IPS-20b (cell line): ENCODE results near the gene ZNF442.
"Not testable (repeated sequence)": the region's sequence is repeated elsewhere in the genome, so short reads cannot be mapped to it uniquely, and the experiment has no call there.

Experiments
- H3K27ac ChIP-seq: one replicate; pipeline ENCODE4 v1.5.1; 2013; ENCODE audit warnings: low read length
- H3K27me3 ChIP-seq: 2 replicates; pipeline ENCODE4 v1.6.1; 2013; ENCODE audit warnings: mild to moderate bottlenecking, low read length, inconsistent platforms; ENCODE audit not compliant: insufficient read depth
- H3K36me3 ChIP-seq: 2 replicates; pipeline ENCODE4 v1.6.1; 2013; ENCODE audit warnings: low read depth, mild to moderate bottlenecking, inconsistent platforms, low read length, moderate library complexity; ENCODE audit not compliant: insufficient read depth
- H3K4me1 ChIP-seq: 2 replicates; pipeline ENCODE4 v1.6.1; 2013; ENCODE audit warnings: mild to moderate bottlenecking, control low read depth, inconsistent platforms, low read length, moderate library complexity; ENCODE audit not compliant: insufficient read depth
- H3K4me3 ChIP-seq: 2 replicates; pipeline ENCODE4 v1.5.1; 2013; ENCODE audit warnings: mild to moderate bottlenecking, low read length, inconsistent platforms
- H3K9ac ChIP-seq: 2 replicates; pipeline ENCODE4 v1.6.1; 2013; ENCODE audit warnings: low read depth, mild to moderate bottlenecking, inconsistent platforms, low read length, moderate library complexity
- H3K9me3 ChIP-seq: 2 replicates; pipeline ENCODE4 v1.6.1; 2013; ENCODE audit warnings: mild to moderate bottlenecking, low read depth, low read length, inconsistent platforms; ENCODE audit not compliant: insufficient read depth

Gene ZNF442

GRCh38 chr19:12365236-12366162 lies at the start of gene ZNF442:
TSS of gene ZNF442 (minus strand) at chr19:12365683. CDS start at chr19:12363631, 2,052 bp downstream.
- H3K4me3 ChIP-seq = peak within 1 kb of the TSS; percentile 85
- H3K9me3 ChIP-seq = peaks cover 12% of the 10 kb centered on the region; the same call in 1 of the 2 replicates
- no peaks in the 10 kb centered on the region for H3K36me3 ChIP-seq
- H3K4me1 ChIP-seq = no peaks in the 10 kb centered on the region
- peak within 1 kb of the TSS; percentile 60; the same call in 1 of the 2 replicates for H3K9ac ChIP-seq
- peaks cover 14% of the 10 kb centered on the region; the same call in 1 of the 2 replicates for H3K27me3 ChIP-seq
- H3K27ac ChIP-seq = no peak within 1 kb of the TSS

- Histone ChIP-seq H3K9ac (no peak overlapping the region), H3K4me1 (no peaks in the 10 kb centered on the region), H3K27ac (no peak overlapping the region), H3K36me3 (no peaks in the 10 kb centered on the region), H3K4me3 (no peak overlapping the region), H3K9me3 (peaks cover 30% of the 10 kb centered on the region), H3K27me3 (no peaks in the 10 kb centered on the region)
Observed at GRCh38 chr19:12411893-12412292, 46.4 kb upstream of the ZNF442 start.

GRCh38 chr19:12400633-12401502 lies 35.4 kb upstream of the ZNF442 start, which contains the start of gene ZNF799:
TSS of gene ZNF799 (minus strand) at chr19:12401271. CDS start at chr19:12401070, 201 bp downstream.
- H3K27me3 ChIP-seq = peaks cover 4% of the 10 kb centered on the region
- H3K9me3 ChIP-seq = no peaks in the 10 kb centered on the region
- peak within 1 kb of the TSS; percentile 58; the same call in 1 of the 2 replicates for H3K9ac ChIP-seq
- H3K4me1 ChIP-seq = no peaks in the 10 kb centered on the region
- peak within 1 kb of the TSS; percentile 85 for H3K4me3 ChIP-seq
- no peaks in the 10 kb centered on the region for H3K36me3 ChIP-seq
- H3K27ac ChIP-seq = no peak within 1 kb of the TSS

- H3K36me3 ChIP-seq, H3K27me3 ChIP-seq, H3K27ac ChIP-seq, H3K9me3 ChIP-seq, H3K4me1 ChIP-seq: not testable (repeated sequence)
- H3K9ac ChIP-seq = peak overlapping the region; percentile 58; the same call in 1 of the 2 replicates
- peak overlapping the region; percentile 85 for H3K4me3 ChIP-seq
Observed at GRCh38 chr19:12399901-12400632, 34.6 kb upstream of the ZNF442 start.

- H3K9ac ChIP-seq, H3K4me1 ChIP-seq, H3K27ac ChIP-seq, H3K27me3 ChIP-seq, H3K4me3 ChIP-seq: not testable (repeated sequence)
- H3K36me3 ChIP-seq = peaks cover 20% of the 10 kb centered on the region
- H3K9me3 ChIP-seq = peaks cover 27% of the 10 kb centered on the region
Observed at GRCh38 chr19:12391148-12391547, 25.7 kb upstream of the ZNF442 start.

- H3K4me3 ChIP-seq, H3K27me3 ChIP-seq, H3K4me1 ChIP-seq, H3K27ac ChIP-seq, H3K9ac ChIP-seq: not testable (repeated sequence)
- Histone ChIP-seq H3K9me3 (peaks cover 37% of the 10 kb centered on the region), H3K36me3 (peaks cover 12% of the 10 kb centered on the region)
Observed at GRCh38 chr19:12386365-12386764, 20.9 kb upstream of the ZNF442 start.

GRCh38 chr19:12380444-12380737 lies 14.9 kb upstream of the ZNF442 start:
- Histone ChIP-seq H3K4me1 (no peaks in the 10 kb centered on the region), H3K36me3 (no peaks in the 10 kb centered on the region; the same call in 1 of the 2 replicates), H3K4me3 (no peak overlapping the region), H3K9ac (no peak overlapping the region), H3K9me3 (peaks cover 67% of the 10 kb centered on the region), H3K27ac (no peak overlapping the region), H3K27me3 (no peaks in the 10 kb centered on the region)

- no peaks in the 10 kb centered on the region for H3K27me3 ChIP-seq
- H3K9ac ChIP-seq = no peak overlapping the region
- peaks cover 67% of the 10 kb centered on the region for H3K9me3 ChIP-seq
- H3K4me3 ChIP-seq = no peak overlapping the region
- no peaks in the 10 kb centered on the region for H3K4me1 ChIP-seq
- H3K36me3 ChIP-seq = no peaks in the 10 kb centered on the region; the same call in 1 of the 2 replicates
- no peak overlapping the region for H3K27ac ChIP-seq
Observed at GRCh38 chr19:12379732-12380443, 14.4 kb upstream of the ZNF442 start.

GRCh38 chr19:12374026-12374425 lies 8.5 kb upstream of the ZNF442 start:
- Histone ChIP-seq H3K9ac (no peak overlapping the region), H3K9me3 (peaks cover 38% of the 10 kb centered on the region), H3K27ac (no peak overlapping the region), H3K4me1 (no peaks in the 10 kb centered on the region), H3K36me3 (no peaks in the 10 kb centered on the region), H3K27me3 (no peaks in the 10 kb centered on the region), H3K4me3 (no peak overlapping the region)

GRCh38 chr19:12364391-12365235 lies 870 bp downstream of the ZNF442 start:
- Histone ChIP-seq H3K36me3 (no peaks in the 10 kb centered on the region), H3K4me3 (peak overlapping the region; percentile 85), H3K9ac (peak overlapping the region; percentile 60; the same call in 1 of the 2 replicates), H3K9me3 (peaks cover 12% of the 10 kb centered on the region; the same call in 1 of the 2 replicates), H3K27ac (no peak overlapping the region), H3K27me3 (peaks cover 14% of the 10 kb centered on the region; the same call in 1 of the 2 replicates), H3K4me1 (no peaks in the 10 kb centered on the region)
